Stimulated activated memory B cell treated with anti-CD40 and anti-IgM and Interleukin-4, amounts not matched to agents 10 μg/mL and 1 μg/mL and 100 μg/mL, for 72 hours (primary cell): Measurements from ENCODE around the gene FAM3C.
A peak's percentile ranks its signal among the peaks of the same experiment; 100 is the strongest.
"Not testable (repeated sequence)": the region's sequence is repeated elsewhere in the genome, so short reads cannot be mapped to it uniquely, and the experiment has no call there.

ENCODE experiments used
- ATAC-seq: fragments of 150-1000 bp; cut with Tn5 transposase; 2 replicates; pipeline ENCODE4 v1.10.0; 2021
- H3K27ac Mint-ChIP-seq: one replicate; pipeline ENCODE4 v1.8.0; 2022; ENCODE audit warnings: mild to moderate bottlenecking, mixed read lengths
- H3K27me3 Mint-ChIP-seq: one replicate; pipeline ENCODE4 v1.8.0; 2022; ENCODE audit warnings: mixed read lengths
- H3K36me3 Mint-ChIP-seq: one replicate; pipeline ENCODE4 v1.8.0; 2022; ENCODE audit warnings: mixed read lengths
- H3K4me1 Mint-ChIP-seq: one replicate; pipeline ENCODE4 v1.8.0; 2022; ENCODE audit warnings: mixed read lengths
- H3K4me3 Mint-ChIP-seq: one replicate; pipeline ENCODE4 v1.8.0; 2022; ENCODE audit warnings: mild to moderate bottlenecking, moderate library complexity, mixed read lengths
- H3K9me3 Mint-ChIP-seq: one replicate; pipeline ENCODE4 v1.8.0; 2022; ENCODE audit warnings: mixed read lengths

FAM3C gene

GRCh38 chr7:121337398-121337797 lies 58.7 kb downstream of the FAM3C start:
- Mint-ChIP-seq H3K4me1 (peaks cover 19% of the 10 kb centered on the region), H3K27me3 (no peaks in the 10 kb centered on the region), H3K36me3 (peaks cover 43% of the 10 kb centered on the region), H3K27ac (peak overlapping the region; percentile 30), H3K9me3 (no peaks in the 10 kb centered on the region), H3K4me3 (no peak overlapping the region)
- ATAC-seq: peak; percentile 62

GRCh38 chr7:121336579-121336978 lies 59.5 kb downstream of the FAM3C start:
- Mint-ChIP-seq H3K36me3 (peaks cover 35% of the 10 kb centered on the region), H3K4me1 (peaks cover 14% of the 10 kb centered on the region), H3K27ac (peak overlapping the region; percentile 30), H3K9me3 (no peaks in the 10 kb centered on the region), H3K4me3 (no peak overlapping the region), H3K27me3 (no peaks in the 10 kb centered on the region)
- no peak for ATAC-seq

- Mint-ChIP-seq H3K27me3 (no peaks in the 10 kb centered on the region), H3K27ac (no peak overlapping the region)
- ATAC-seq: no peak
Measured at GRCh38 chr7:121334875-121335648, 61.0 kb downstream of the FAM3C start.

GRCh38 chr7:121334376-121334775 lies 61.7 kb downstream of the FAM3C start:
- H3K9me3 Mint-ChIP-seq: no peaks in the 10 kb centered on the region
- peaks cover 23% of the 10 kb centered on the region for H3K36me3 Mint-ChIP-seq
- no peak overlapping the region for H3K27ac Mint-ChIP-seq
- peaks cover 15% of the 10 kb centered on the region for H3K4me1 Mint-ChIP-seq
- H3K27me3 Mint-ChIP-seq: no peaks in the 10 kb centered on the region
- H3K4me3 Mint-ChIP-seq: no peak overlapping the region
- no peak for ATAC-seq

More at GRCh38 chr7:121334875-121335648, 61.0 kb downstream of the FAM3C start:
- peaks cover 30% of the 10 kb centered on the region for H3K36me3 Mint-ChIP-seq
- peaks cover 17% of the 10 kb centered on the region for H3K4me1 Mint-ChIP-seq
- H3K4me3 Mint-ChIP-seq: no peak overlapping the region
- H3K9me3 Mint-ChIP-seq: no peaks in the 10 kb centered on the region

GRCh38 chr7:121331574-121331973 lies 64.5 kb downstream of the FAM3C start:
- peaks cover 36% of the 10 kb centered on the region for H3K4me1 Mint-ChIP-seq
- ATAC-seq: no peak
- H3K4me3 Mint-ChIP-seq: peak overlapping the region; percentile 56
- H3K27ac Mint-ChIP-seq: peak overlapping the region; percentile 44
- H3K9me3 Mint-ChIP-seq: no peaks in the 10 kb centered on the region
- no peaks in the 10 kb centered on the region for H3K27me3 Mint-ChIP-seq
- H3K36me3 Mint-ChIP-seq: peaks cover 16% of the 10 kb centered on the region

- H3K4me3 Mint-ChIP-seq: no peak overlapping the region
- H3K36me3 Mint-ChIP-seq: peaks cover 16% of the 10 kb centered on the region
- H3K4me1 Mint-ChIP-seq: peaks cover 38% of the 10 kb centered on the region
- H3K27me3 Mint-ChIP-seq: no peaks in the 10 kb centered on the region
- peak overlapping the region; percentile 93 for H3K27ac Mint-ChIP-seq
- no peak for ATAC-seq
- no peaks in the 10 kb centered on the region for H3K9me3 Mint-ChIP-seq
Measured at GRCh38 chr7:121331048-121331447, 65.1 kb downstream of the FAM3C start.

- H3K36me3 Mint-ChIP-seq: peaks cover 17% of the 10 kb centered on the region
- H3K27me3 Mint-ChIP-seq: no peaks in the 10 kb centered on the region
- H3K27ac Mint-ChIP-seq: peak overlapping the region; percentile 93
- peak; percentile 77 for ATAC-seq
- H3K4me3 Mint-ChIP-seq: peak overlapping the region; percentile 90
- H3K4me1 Mint-ChIP-seq: peaks cover 40% of the 10 kb centered on the region
- H3K9me3 Mint-ChIP-seq: no peaks in the 10 kb centered on the region
Measured at GRCh38 chr7:121330053-121330833, 65.9 kb downstream of the FAM3C start.

GRCh38 chr7:121329191-121330052 lies 66.7 kb downstream of the FAM3C start:
- ATAC-seq: peak; percentile 66
- Mint-ChIP-seq H3K36me3 (peaks cover 17% of the 10 kb centered on the region), H3K9me3 (no peaks in the 10 kb centered on the region), H3K27ac (peak overlapping the region; percentile 93), H3K27me3 (no peaks in the 10 kb centered on the region), H3K4me1 (peaks cover 45% of the 10 kb centered on the region), H3K4me3 (peak overlapping the region; percentile 90)

- ATAC-seq: peak; percentile 83
- H3K4me1 Mint-ChIP-seq: peaks cover 47% of the 10 kb centered on the region
- H3K27me3 Mint-ChIP-seq: no peaks in the 10 kb centered on the region
- peak within 1 kb of the TSS; percentile 93 for H3K27ac Mint-ChIP-seq
- no peaks in the 10 kb centered on the region for H3K9me3 Mint-ChIP-seq
- H3K4me3 Mint-ChIP-seq: peak within 1 kb of the TSS; percentile 90
- peaks cover 12% of the 10 kb centered on the region for H3K36me3 Mint-ChIP-seq
Measured at GRCh38 chr7:121328508-121329190, 67.5 kb downstream of the FAM3C start, which contains the start of gene WNT16. Gene WNT16, plus strand, starts transcription at chr7:121329000. Its CDS starts 293 bp downstream, at chr7:121329293.

GRCh38 chr7:121327671-121328070 lies 68.4 kb downstream of the FAM3C start:
- Mint-ChIP-seq H3K27ac (peak overlapping the region; percentile 93), H3K36me3 (peaks cover 12% of the 10 kb centered on the region), H3K27me3 (no peaks in the 10 kb centered on the region), H3K4me1 (peaks cover 51% of the 10 kb centered on the region), H3K4me3 (peak overlapping the region; percentile 90), H3K9me3 (no peaks in the 10 kb centered on the region)
- ATAC-seq: no peak

GRCh38 chr7:121323515-121324302 lies 72.4 kb downstream of the FAM3C start:
- Mint-ChIP-seq H3K9me3 (peaks cover 3% of the 10 kb centered on the region), H3K27me3 (no peaks in the 10 kb centered on the region), H3K4me1 (peaks cover 53% of the 10 kb centered on the region), H3K4me3 (no peak overlapping the region), H3K36me3 (peaks cover 33% of the 10 kb centered on the region), H3K27ac (peak overlapping the region; percentile 18)
- ATAC-seq: no peak

GRCh38 chr7:121322460-121322859 lies 73.6 kb downstream of the FAM3C start:
- Mint-ChIP-seq H3K36me3 (peaks cover 37% of the 10 kb centered on the region), H3K4me3 (no peak overlapping the region), H3K4me1 (peaks cover 46% of the 10 kb centered on the region), H3K9me3 (peaks cover 3% of the 10 kb centered on the region), H3K27ac (no peak overlapping the region), H3K27me3 (no peaks in the 10 kb centered on the region)
- ATAC-seq: no peak

GRCh38 chr7:121315170-121315569 lies 80.9 kb downstream of the FAM3C start:
- H3K4me1 Mint-ChIP-seq: peaks cover 71% of the 10 kb centered on the region
- not testable (repeated sequence) for H3K27me3 Mint-ChIP-seq, ATAC-seq, H3K4me3 Mint-ChIP-seq
- H3K9me3 Mint-ChIP-seq: peaks cover 12% of the 10 kb centered on the region
- H3K27ac Mint-ChIP-seq: peak overlapping the region; percentile 91
- H3K36me3 Mint-ChIP-seq: peaks cover 54% of the 10 kb centered on the region
